Parathyroid adenoma (tissue), 2 donors: Measurements from ENCODE around the gene SAMD4A.

Experiments used
- H2AFZ ChIP-seq: fragments of 300-600 bp; sonication (generic); one replicate; pipeline ENCODE4 v1.7.0; 2017; ENCODE audit warnings: antibody characterized with exemption, mild to moderate bottlenecking
- H3K27ac ChIP-seq: fragments of 300-600 bp; sonication (generic); one replicate; pipeline ENCODE4 v1.7.0; 2017
- H3K27me3 ChIP-seq: fragments of 300-600 bp; sonication (generic); one replicate; pipeline ENCODE4 v1.7.0; 2017; ENCODE audit warnings: low read length; ENCODE audit not compliant: control insufficient read depth, insufficient read depth
- H3K36me3 ChIP-seq: fragments of 300-600 bp; sonication (generic); one replicate; pipeline ENCODE4 v1.7.0; 2017; ENCODE audit warnings: low read length; ENCODE audit not compliant: control insufficient read depth, insufficient read depth
- H3K4me1 ChIP-seq: fragments of 300-600 bp; sonication (generic); one replicate; pipeline ENCODE4 v1.7.0; 2017; ENCODE audit warnings: control low read depth
- H3K4me2 ChIP-seq: fragments of 300-600 bp; sonication (generic); one replicate; pipeline ENCODE4 v1.7.0; 2017; ENCODE audit warnings: low read length
- H3K4me3 ChIP-seq: fragments of 300-600 bp; sonication (generic); one replicate; pipeline ENCODE4 v1.7.0; 2017; ENCODE audit warnings: low read depth, low read length
- H3K79me2 ChIP-seq: fragments of 300-600 bp; sonication (generic); one replicate; pipeline ENCODE4 v1.7.0; 2017; ENCODE audit warnings: control low read depth
- H3K9ac ChIP-seq: fragments of 300-600 bp; sonication (generic); one replicate; pipeline ENCODE4 v1.7.0; 2017; ENCODE audit warnings: mild to moderate bottlenecking
- H3K9me3 ChIP-seq: fragments of 300-600 bp; sonication (generic); one replicate; pipeline ENCODE4 v1.7.0; 2017; ENCODE audit warnings: low read length; ENCODE audit not compliant: control insufficient read depth
- CTCF ChIP-seq: fragments of 300-600 bp; sonication (generic); IDR thresholded peaks from one replicate; pipeline ENCODE4 v1.7.0; 2017; ENCODE audit warnings: antibody characterized with exemption, mild to moderate bottlenecking
- donor health status: primary hyperparathyroidism.

The SAMD4A gene

GRCh38 chr14:54550514-54550913, 16.4 kb upstream of the SAMD4A start:
- Histone ChIP-seq H2AFZ (no peak overlapping the region), H3K27ac (no peak overlapping the region), H3K9ac (no peak overlapping the region), H3K79me2 (no peaks in the 10 kb centered on the region), H3K36me3 (no peaks in the 10 kb centered on the region), H3K9me3 (no peaks in the 10 kb centered on the region), H3K4me3 (no peak overlapping the region), H3K4me1 (no peaks in the 10 kb centered on the region), H3K27me3 (no peaks in the 10 kb centered on the region), H3K4me2 (no peak overlapping the region)
- no peak for TF ChIP-seq CTCF

- Histone ChIP-seq H3K4me1 (no peaks in the 10 kb centered on the region), H3K27ac (no peak overlapping the region), H3K4me3 (no peak overlapping the region), H3K36me3 (no peaks in the 10 kb centered on the region), H3K9ac (no peak overlapping the region), H3K79me2 (no peaks in the 10 kb centered on the region), H2AFZ (no peak overlapping the region), H3K9me3 (no peaks in the 10 kb centered on the region), H3K27me3 (no peaks in the 10 kb centered on the region), H3K4me2 (no peak overlapping the region)
- no peak for TF ChIP-seq CTCF
These were observed 12.5 kb upstream of the SAMD4A start for GRCh38 chr14:54554401-54554800.

GRCh38 chr14:54555651-54556050, 11.3 kb upstream of the SAMD4A start:
- no peak overlapping the region for H3K27ac ChIP-seq
- no peaks in the 10 kb centered on the region for H3K79me2 ChIP-seq
- H3K27me3 ChIP-seq: no peaks in the 10 kb centered on the region
- no peak overlapping the region for H3K4me2 ChIP-seq
- no peaks in the 10 kb centered on the region for H3K4me1 ChIP-seq
- H2AFZ ChIP-seq: no peak overlapping the region
- H3K36me3 ChIP-seq: no peaks in the 10 kb centered on the region
- H3K9ac ChIP-seq: no peak overlapping the region
- H3K4me3 ChIP-seq: no peak overlapping the region
- no peak for TF ChIP-seq CTCF
- no peaks in the 10 kb centered on the region for H3K9me3 ChIP-seq

GRCh38 chr14:54556535-54556934, 10.4 kb upstream of the SAMD4A start:
- no peaks in the 10 kb centered on the region for H3K4me1 ChIP-seq
- no peak overlapping the region for H2AFZ ChIP-seq
- H3K27me3 ChIP-seq: no peaks in the 10 kb centered on the region
- no peak overlapping the region for H3K9ac ChIP-seq
- no peaks in the 10 kb centered on the region for H3K36me3 ChIP-seq
- no peaks in the 10 kb centered on the region for H3K79me2 ChIP-seq
- no peaks in the 10 kb centered on the region for H3K9me3 ChIP-seq
- no peak overlapping the region for H3K4me3 ChIP-seq
- no peak overlapping the region for H3K27ac ChIP-seq
- TF ChIP-seq CTCF: no peak
- no peak overlapping the region for H3K4me2 ChIP-seq

GRCh38 chr14:54562334-54562733, 4.6 kb upstream of the SAMD4A start:
- Histone ChIP-seq H3K36me3 (no peaks in the 10 kb centered on the region), H2AFZ (no peak overlapping the region), H3K79me2 (no peaks in the 10 kb centered on the region), H3K9ac (no peak overlapping the region), H3K4me3 (no peak overlapping the region), H3K4me2 (no peak overlapping the region), H3K4me1 (peaks cover 5% of the 10 kb centered on the region), H3K9me3 (no peaks in the 10 kb centered on the region), H3K27me3 (no peaks in the 10 kb centered on the region), H3K27ac (no peak overlapping the region)
- no peak for TF ChIP-seq CTCF
